T-helper 1 cell treated with Interleukin-12 subunit alpha and Interleukin-12 subunit beta and Interleukin-4 antibody, amounts not matched to agents 30 ng/mL and 1 ng/mL, for 36 hours (primary cell): Measurements from ENCODE around the gene ATP8A2. TPM values are rescaled to one million over a fixed set of nuclear protein-coding genes. Genes with fewer than 3 reads are reported as not detected.

Source experiments
- intact Hi-C: fragments of 100-400 bp; cut with micrococcal nuclease; formaldehyde crosslinking; loops from one replicate; pipeline ENCODE4 v1.15.1; 2024
- total RNA-seq: library from RNA; stranded (reverse); gene quantifications from 2 replicates; pipeline ENCODE4 v1.2.3, GENCODE V29; 2022

The ATP8A2 gene
- total RNA-seq, 1 donor from 2014 or later: 1.9 TPM

GRCh38 chr13:25380741-25381324 is 9.1 kb downstream of the ATP8A2 start:
- intact Hi-C loops: no loop called here

GRCh38 chr13:25384758-25385410 is 13.1 kb downstream of the ATP8A2 start:
- intact Hi-C loops: no loop called here

DNA sequence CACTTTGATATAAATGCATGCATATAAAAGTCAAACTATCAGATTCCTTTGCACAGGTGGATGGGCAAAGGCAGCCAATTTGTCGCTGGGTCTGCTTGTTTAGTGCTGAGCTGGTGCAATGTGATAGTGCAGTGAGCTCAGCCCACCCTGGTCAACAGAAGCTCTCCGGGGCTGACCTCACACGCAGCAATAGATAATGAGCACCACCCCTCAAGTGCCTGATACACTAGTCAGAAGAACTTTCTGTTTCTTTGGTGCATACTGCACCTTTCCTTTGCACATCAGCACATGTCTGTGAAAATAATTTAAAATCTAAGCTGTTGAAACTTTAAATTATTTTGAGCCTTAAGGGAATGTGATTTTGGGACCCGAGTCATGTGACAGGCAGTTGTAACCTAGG is 20.2 kb downstream of the ATP8A2 start:
- intact Hi-C loops: no loop called here

DNA sequence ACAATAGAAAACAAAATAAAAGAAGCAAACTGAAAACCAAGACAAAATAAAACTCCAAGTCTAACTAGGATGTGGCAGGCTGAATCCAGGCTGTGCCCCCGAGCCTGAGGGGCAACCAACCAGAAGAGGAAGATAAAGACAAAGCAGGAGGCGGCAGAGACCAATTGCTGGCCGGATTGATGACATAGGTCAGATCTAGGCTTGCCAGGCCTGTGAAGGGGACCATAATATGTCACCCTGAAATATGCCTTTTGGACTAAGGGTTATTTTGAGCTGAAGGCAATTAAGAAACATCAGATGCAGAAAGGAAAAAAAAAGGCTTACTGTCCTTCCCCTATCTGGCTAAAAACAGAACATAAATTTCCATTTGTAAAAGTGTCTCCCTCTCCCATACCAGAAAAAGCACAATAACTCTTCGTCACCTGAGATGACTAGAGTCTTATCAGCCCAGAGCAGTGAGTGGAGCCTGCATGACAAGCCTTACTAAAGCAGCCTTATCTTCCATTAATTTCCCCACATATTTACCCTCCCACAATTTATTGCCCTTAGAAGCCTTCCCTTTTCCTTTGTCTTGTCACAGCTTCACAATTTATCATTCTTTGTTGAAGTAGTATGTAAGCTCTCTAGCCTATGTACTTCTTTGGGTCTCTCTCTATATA is 22.8 kb downstream of the ATP8A2 start:
- intact Hi-C loops: no loop called here

GRCh38 chr13:25397763-25398162 is 26.0 kb downstream of the ATP8A2 start:
- intact Hi-C loops: no loop called here

- intact Hi-C loops: no loop called here
Observed at GRCh38 chr13:25400925-25401324, 29.2 kb downstream of the ATP8A2 start.

DNA sequence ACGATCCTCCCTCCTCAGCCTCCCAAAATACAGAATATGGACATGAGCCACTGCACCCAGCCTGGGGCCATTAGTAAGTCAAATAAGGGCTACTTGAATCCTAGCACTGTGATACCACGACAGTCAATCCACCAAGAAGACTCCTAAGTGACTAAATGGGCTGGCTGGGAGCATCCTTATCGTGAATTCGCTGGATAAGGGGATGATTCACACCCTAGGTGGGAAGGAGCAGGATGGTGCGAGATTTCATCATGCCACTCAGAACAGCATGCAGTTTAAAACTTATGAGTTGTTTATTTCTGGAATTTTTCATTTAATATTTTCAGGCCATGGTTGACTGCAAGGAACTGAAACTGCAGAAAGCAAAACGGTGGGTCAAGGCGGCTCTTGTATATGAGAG is 30.2 kb downstream of the ATP8A2 start:
- intact Hi-C loops: no loop called here

- intact Hi-C loops: no loop called here
Observed at GRCh38 chr13:25406377-25406776, 34.6 kb downstream of the ATP8A2 start.

DNA sequence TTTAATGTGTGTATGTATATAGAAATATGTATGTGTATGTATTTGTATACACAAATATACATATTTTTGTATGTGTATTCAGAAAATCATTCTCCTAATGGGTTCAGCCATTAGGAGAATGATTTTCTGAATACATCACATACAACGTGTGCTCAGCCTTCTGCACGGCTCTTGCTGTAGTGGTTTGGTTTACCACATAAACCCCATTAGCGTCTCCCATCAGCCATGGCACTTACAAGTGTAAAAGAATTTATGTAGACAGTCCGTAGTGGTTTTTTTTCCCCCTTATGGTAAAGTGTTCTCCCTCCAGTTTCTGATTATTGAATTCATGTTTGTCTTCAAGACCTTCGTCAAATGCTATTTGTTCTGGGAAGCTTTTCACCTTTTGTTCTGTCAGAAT is 38.2 kb downstream of the ATP8A2 start:
- intact Hi-C loops: no loop called here

DNA sequence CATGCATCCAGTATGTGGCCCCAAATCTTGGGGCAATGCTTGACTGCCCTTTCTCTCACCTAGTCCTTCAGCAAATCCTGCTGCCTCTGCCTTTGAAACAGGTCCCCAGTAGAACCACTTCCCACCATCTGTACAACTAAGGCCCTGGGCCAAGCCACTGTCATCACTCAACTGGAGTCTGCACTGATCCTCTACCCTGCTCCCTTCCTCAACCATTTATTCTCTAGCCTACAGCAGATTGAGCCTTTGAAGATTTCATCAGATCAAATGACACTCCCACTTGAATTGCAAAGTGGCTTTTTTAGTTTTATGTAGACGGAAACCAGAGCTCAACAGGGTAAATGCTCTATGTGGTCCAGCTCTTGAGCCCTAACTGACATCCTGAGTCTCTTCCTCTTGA is 43.5 kb downstream of the ATP8A2 start:
- intact Hi-C loops: no loop called here

- intact Hi-C loops: no loop called here
Observed at GRCh38 chr13:25417535-25417934, 45.8 kb downstream of the ATP8A2 start.

- intact Hi-C loops: no loop called here
Observed at GRCh38 chr13:25420161-25420560, 48.4 kb downstream of the ATP8A2 start.

GRCh38 chr13:25421612-25422011 is 49.8 kb downstream of the ATP8A2 start:
- intact Hi-C loops: no loop called here

- intact Hi-C loops: no loop called here
Observed at GRCh38 chr13:25422153-25422552, 50.4 kb downstream of the ATP8A2 start.

GRCh38 chr13:25423831-25424230 is 52.1 kb downstream of the ATP8A2 start:
- intact Hi-C loops: no loop called here

DNA sequence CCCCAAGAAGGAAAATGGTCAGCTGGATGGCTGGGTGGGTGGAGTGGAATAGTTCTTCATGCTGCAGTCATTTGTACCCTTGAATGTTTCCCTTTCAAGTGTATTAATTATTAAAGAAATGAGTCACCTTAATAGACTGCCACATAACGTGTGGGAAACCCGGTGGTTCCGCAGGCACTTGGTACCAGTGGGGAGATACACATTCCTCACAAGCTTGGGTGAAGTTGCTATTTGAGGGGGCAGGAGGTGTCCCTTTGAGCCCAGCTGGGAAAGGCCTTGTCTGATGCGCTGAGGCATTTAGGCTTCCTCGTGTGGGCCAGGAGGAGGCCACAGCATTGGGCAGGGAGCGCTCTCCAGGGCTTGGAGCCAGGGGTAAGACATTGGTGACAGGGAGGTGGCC is 57.7 kb downstream of the ATP8A2 start:
- intact Hi-C loops: no loop called here

DNA sequence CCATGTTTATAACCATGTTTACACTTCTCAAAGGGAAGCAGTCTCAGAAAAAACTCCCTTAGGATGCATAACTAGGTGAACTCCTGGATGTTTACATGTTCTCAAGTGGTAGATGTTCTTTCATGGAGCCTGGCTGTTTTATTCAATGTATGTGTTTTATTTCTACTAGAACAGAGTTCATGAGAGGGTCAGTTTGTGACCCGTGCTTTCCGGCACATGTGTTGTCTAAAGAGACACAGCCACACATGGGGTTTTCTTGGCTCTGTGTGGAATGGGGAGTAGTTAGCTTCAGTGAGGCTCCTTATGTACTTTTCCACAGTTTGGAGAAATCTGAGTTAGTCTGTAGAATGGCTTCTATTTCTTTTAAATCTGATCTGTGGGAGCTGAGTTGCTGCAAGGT is 60.9 kb downstream of the ATP8A2 start:
- intact Hi-C loops: no loop called here

GRCh38 chr13:25440061-25440460 is 68.3 kb downstream of the ATP8A2 start:
- intact Hi-C loops: no loop called here

- intact Hi-C loops: no loop called here
Observed at GRCh38 chr13:25446261-25446660, 74.5 kb downstream of the ATP8A2 start.

DNA sequence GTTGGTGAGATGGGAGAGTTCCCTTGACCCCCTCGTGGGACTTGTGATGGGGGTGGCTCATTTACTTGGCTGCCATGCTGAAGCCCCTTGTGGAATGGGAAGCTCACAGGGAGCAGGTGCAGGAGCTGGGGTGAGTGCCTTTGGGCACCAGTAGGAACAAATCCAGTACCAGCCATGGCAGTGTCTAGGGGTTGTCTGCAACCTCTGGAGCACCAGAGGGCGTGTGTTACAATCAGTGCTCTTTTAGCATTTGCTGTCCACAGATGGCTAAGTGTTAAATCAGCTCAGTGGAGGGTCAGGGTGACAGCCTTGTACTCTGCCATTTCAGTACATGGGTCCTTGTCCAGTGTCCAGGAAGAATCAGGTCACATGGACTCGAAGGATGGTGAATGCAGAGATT is 75.6 kb downstream of the ATP8A2 start:
- intact Hi-C loops: no loop called here

DNA sequence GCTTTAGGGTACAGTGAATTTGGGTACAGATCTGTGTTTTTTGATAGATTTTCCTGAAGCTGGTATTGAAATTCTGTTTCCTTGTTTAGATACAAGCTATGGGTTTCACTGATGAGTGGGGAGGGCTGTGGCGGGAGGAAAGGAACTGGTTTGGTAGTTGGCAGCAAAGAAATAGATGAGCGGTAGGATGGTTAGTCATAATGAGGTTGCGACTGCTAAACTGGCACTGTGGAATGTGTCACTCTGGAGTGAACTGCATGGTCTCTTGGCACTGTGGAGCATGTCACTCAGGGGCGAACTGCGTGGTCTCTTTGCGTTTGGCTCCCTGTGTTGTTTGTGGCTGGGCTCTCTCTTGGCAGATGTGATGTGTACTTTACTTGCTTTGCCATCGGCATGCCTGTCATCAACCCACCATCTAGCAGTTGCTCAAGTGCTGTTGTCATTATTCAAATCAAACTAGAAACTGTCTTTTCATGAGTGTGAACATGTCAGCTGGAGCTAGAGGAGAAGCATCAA is 82.1 kb downstream of the ATP8A2 start:
- intact Hi-C loops: no loop called here

GRCh38 chr13:25455146-25455545 is 83.4 kb downstream of the ATP8A2 start:
- intact Hi-C loops: no loop called here

DNA sequence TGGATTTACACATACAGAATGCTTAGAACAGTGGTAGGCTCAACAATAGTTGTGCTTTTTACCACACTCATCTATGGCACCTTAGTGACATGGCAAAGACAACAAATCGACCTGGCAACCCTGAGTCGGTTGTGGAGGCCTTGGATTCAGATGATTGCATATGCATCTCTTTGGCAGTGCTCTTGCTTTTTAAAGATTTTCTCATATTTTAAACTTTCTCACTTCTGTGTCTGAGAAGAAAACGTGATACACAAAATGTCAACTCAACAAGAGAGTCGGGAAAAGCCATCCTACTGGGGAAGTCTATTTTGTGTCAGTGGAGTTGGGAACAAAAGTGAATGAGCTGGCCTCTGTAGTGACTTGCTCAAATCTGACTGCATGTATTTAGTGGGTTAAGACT is 85.8 kb downstream of the ATP8A2 start:
- intact Hi-C loops: no loop called here
